ENCODE results near the gene PMM2.
"Not testable (repeated sequence)": the region's sequence is repeated elsewhere in the genome, so short reads cannot be mapped to it uniquely, and the experiment has no call there.

PMM2 gene

DNA sequence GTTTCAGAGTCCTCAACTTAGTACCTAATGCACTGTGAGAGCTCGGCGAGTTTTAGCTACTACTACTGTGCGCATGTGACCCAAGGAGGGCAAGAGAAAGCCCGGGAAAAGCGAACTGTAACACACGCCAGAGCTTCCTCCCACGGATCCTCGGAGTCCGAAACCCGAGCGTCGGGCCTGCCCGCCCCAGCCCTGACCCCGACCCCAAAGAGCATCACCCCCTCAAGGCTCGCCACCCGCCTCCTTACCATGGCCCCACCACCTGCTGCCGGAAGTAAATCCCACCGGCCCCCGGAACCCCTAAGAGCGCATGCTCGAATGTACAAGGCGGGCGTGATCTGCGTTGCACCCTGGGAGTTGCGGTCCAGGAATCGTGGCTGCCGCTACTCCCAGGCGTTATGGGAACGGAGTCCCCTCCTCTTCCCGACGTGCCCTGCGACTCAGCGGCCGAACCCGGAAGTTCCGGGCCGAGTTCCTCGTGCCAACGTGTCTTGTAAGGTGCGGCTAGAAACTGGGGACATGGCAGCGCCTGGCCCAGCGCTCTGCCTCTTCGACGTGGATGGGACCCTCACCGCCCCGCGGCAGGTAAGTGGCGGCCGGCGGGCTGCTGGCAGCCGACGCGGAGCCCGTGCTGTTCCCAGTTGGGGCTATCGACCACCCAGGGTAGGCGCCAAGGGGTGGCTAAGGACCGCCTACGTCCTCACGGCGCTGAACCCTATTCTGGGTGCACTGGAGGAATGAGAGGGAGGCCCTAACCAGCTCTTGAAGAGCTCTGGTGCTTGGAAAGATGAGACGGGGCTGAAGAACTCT, at the start of gene PMM2, which contains the start of gene TMEM186:
Gene PMM2, plus strand, starts transcription at position 476 of the 810 bp plus-strand sequence. Its CDS starts 44 bp downstream, at position 520.
Gene TMEM186, minus strand, starts transcription at position 276 of the 810 bp plus-strand sequence. Its CDS starts 25 bp downstream, at position 251.
- peak; percentile 99 for DNase-seq

DNA sequence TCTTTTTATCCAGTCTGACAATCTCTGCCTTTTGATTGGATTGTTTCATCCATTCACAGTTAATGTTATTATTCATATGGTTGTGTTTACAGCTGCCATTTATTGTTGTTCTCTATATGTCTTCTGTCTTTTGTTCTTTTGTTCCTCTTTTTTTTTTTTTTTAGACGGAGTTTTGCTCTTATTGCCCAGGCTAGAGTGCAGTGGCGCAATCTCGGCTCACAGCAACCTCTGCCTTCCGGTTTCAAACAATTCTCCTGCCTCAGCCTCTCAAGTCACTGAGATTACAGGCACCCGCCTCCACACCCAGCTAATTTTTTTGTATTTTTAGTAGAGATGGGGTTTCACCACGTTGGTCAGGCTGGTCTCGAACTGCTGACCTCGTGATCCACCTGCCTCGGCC, 48.7 kb upstream of the PMM2 start:
- DNase-seq: not testable (repeated sequence)

DNA sequence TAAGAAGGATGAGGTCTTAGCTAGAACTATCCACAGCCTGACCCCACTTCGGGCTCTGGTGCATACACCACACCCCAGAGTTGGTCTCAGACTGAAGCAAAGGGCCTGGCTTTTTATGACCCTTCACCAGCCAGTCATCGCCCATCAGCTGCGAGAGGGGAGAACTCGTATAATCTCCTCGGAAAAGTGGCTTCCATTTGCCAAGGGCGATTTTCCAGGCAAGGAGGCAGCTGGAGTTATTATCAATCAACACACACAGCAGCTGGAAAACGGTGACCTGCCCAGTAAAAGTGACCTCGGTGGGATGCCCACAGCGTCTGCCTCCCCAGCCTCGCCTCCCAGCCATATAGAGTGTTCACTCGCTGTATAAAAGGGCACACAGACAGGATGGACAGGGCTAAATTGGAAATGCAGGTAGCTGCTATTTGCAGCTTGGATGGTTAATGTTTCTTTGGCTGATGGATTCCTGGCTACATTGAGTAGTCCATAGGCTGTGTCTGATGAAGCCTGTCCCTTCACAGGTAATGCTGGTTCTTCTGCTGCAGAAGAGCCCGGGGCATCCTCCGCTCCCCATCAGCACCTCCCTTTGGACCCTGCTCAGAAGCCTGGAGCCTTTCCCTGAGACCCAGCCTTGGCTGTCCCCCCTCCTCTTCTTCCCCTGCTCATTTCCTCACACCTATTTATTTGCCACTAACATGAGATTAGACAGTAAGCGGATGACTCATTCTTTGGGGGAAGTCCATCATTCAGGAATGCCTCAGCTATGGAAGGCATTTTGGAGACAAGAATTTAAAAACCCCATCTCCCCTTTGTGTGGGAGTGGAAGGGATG, 45.9 kb upstream of the PMM2 start:
- DNase-seq: no peak

DNA sequence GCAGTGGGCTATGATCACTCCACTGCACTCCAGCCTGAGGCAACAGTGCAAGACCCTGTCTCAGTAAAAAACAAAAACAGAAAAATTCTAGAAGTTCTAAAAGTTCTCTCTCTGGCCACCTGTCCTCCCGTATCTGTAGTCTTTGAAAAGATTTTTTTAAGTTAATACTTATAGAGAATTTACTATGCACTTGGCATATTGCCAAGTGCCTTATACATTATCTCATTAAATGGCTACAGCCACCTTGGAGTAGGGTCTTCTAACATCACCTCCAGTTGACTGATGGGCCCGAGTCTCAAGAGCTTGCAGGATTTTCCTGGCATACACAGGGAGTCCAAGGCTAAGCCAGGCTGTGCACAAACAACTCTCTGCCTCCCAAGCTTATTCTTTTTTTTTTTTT, 44.9 kb upstream of the PMM2 start:
- DNase-seq: peak; percentile 12

DNA sequence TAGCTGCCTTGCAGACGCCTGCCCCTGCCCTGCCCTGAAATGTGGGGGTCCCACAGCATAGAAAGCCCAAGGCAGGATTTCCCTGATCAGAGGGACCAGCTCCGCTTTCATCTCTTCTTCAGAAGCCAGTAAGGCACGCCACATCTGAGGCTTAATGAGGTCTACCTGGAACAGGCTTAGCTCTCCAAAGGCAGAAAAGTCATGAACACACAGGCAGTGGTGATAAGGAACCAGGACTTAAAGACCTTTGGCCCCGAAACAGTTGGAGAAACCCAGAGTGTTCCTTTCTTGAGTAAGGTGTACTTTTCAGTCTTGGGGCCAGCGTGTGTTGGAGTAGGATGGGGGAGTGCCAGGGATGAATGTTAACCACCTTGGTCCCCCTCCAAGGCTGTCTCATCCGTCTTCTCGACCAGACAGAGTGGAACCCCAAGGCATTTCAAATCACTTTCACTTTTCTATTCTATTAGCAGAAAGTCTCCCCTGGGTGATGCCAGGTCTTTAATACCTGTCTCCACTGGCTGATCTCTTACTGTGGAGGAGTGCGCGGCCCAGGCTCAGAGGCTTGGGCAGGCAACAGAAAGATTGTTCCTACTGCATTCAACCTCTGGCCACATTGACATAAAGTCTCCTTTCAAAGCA, 44.1 kb upstream of the PMM2 start:
- no peak for DNase-seq

DNA sequence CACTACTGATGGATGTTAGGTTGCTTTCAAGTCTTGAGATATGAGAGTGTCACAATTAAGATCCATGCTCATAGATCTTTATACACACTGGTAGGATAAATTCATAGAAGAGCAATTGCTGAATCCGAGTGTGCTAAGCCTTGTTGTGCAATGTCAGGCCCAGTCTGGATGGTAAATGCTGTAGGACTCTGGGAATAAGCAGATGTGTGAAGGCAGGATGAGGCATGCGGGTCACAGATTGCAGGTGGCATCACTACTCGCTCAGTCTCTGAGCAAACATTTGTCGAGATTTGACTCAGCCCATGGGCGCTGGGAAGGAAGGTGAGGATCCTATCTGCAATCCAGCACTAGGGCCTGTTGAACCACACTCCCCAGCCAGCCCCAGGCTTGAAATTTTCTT, 40.9 kb upstream of the PMM2 start:
- DNase-seq: no peak

DNA sequence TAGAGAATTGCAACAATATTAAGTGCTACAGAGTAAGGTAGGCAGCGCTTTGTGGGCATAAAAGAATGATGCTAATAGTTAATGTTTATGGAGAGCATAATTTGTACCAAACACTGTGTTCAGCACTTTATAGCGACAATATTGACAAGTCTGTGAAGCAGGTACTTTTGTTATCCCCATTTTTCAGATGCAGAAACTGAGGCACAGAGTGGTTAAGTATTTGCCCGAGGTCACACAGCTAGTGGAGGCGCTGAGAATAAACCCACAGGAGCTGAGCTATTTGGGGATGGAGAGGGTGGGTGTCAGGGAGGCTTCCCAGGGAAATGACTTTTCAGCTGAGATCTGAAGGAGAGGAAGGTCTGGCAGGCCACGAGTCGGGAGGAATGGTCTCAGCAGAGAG, 39.6 kb upstream of the PMM2 start:
- no peak for DNase-seq

DNA sequence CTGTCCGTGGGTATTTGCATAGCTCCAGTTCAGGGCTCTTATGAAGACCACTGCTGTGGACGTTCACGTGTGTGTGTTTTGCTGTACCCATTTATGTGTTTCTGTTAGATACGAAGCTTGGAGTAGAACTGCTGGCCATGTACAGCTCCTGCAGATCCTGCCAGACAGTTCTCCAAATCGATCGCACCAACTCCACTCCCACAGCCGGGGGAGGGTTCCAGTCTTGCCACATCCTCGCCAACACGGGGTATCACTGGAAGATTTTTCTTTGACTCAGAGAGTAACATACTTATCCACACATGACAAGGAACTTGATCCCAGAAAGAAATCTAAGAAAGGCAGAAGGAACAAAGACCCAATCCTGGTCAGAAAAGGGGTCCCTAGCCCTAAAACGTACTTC, 37.6 kb upstream of the PMM2 start:
- no peak for DNase-seq

DNA sequence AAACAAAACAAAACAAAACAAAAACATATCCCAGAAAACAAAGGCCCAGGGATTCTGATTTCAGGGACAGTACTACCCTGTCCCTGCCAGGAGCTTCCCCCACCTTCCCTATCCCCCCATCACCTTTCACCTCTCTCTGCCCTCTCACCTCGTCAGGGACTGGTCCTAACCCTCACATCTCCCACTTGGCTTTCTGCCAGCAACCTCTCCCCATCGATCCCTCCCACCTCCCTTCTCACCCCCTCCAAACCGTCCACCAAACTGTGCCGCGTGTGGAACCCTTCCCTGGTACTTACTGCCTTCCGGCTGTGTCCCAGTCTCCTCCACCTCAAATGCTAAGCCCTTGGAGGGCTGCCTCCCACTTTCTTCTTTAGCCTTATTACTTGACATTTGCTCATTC, 36.6 kb upstream of the PMM2 start:
- no peak for DNase-seq

DNA sequence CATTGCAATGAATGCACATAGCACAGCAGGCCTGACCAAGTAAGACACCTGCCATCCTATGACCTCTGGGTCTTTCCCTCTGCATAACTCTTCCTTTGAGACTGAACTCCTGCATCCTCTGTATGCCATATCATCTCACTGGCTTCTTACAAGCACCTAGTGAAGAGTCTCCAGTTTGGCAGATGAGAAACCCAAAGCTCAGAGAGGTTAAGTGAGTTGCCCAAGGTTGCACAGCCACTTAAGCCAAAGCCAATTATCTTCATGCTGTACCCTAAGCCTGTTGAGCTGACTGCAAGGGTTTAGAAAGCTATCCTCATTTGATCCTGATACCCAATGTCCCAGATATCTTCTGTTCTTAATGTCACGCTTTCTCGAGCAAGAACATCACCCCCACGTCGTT, 35.4 kb upstream of the PMM2 start:
- DNase-seq: no peak

DNA sequence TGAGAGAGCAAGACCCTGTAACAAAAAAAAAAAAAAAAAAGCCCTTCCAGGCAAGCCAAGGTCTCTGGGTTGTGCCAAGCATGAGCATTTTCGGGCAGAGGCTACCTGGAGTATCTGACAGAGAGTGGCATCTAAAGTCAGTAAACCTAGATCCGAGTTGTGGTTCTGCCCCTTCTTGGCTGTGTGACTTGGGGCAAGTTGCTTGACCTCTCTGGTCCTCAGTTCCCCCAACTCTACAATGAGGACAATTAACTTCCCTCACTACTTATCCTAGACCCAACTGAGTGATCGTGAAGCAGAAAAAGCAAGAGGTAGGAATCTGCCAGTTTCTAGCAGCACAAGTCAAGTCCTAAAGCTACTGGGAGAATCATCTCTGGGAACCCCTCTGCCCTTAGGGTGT, 34.6 kb upstream of the PMM2 start:
- no peak for DNase-seq

DNA sequence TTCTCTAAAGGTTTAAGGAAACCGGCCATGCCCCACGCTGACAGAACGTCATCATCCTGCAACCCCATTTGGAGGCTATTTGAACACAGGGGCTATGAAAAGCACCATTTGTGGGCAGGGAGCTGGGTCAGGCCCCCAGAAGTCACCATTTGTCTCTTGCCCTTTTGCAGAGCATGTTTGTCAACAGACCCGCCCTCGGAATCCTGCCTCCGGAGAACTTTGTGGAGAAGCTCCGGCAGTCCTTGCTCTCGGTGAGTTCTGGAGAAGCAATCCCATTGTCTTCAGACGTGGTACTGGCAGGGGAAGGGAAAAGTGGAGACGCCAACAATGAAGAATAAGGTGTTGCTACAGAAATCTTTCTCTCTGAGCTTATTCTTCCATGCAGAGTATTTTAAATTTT, 33.7 kb upstream of the PMM2 start:
- no peak for DNase-seq

DNA sequence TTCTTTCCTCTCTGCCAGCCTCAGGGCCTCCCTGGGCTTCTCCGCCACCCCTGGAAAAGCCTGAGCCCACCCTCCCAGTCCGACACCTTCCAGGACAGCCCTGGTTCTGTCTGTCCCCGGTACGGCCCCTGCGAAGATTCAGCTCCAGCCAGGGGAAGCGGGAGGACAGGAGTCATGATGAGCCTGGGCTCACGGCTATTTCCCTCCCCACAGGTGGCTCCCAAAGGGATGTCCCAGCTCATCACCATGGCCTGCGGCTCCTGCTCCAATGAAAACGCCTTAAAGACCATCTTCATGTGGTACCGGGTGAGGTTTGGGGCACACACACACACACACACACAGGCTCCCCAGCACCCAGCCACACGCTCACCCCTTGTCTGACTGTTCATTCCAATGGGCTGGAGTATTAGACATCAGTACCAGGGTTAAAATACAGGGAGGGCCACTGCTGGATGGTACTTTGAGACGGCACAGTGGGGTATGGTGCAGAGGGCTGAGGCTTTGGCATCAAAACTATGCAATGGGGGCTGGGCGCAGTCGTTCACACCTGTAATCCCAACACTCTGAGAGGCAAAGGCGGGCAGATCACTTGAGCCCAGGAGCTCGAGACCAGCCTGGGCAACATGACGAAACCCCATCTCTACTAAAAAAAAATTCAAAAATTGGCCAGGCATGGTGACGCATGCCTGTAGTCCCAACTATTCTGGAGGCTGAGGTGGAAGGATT, 33.0 kb upstream of the PMM2 start:
- no peak for DNase-seq

DNA sequence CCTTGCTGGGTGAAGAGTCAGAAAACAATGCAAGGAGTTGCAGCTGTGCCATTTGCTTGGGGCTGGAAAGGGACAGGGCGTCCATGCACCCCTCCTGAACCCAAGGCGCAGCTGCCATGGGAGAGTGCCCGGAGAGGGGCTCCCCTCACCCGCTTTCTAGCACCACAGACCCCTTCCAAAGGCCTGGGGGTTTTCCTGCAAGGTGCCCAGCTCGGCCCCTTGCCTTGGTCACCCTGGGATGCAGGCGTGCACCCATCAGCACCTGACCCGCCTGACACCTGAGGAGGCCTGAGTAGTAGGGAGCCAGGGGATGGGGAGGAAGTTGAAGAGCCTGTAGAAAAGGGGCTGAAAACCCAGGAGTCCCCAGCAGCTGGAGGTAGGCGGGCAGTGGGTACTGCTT, 30.5 kb upstream of the PMM2 start:
- no peak for DNase-seq

DNA sequence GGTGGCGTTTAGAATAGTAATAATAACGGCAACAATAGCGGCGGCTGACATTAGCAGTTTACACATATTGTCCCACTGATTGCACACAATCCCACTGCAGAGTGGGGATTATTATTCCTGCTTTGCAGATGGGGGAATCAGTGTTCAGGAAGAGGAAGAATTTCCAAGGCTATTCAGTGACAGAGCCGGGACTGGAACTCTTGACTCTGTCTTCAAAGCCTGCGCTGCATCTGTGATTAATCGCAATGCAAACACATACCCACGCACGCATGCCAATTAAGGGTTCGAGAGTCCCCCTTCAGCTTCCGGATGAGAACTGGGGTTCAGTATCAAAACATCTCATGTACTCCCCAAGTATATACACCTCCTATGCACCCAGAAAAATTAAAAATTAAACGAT, 29.4 kb upstream of the PMM2 start:
- no peak for DNase-seq

DNA sequence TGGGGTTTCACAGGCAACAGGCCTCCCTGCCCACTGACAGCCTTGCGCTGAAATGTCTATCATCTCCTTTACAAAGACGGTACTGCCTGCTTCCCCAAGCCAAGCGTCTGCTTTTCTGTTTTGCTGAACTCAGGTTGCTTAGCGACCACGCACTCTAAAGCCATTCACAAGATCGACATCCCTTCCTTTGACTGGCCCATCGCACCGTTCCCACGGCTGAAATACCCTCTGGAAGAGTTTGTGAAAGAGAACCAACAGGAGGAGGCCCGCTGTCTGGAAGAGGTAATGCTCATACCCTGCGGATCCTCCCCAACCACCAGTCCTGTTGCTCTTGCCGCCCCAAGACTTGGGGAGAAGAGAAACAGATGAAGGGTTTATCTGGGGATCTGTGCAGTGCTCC, 28.9 kb upstream of the PMM2 start:
- DNase-seq: no peak

DNA sequence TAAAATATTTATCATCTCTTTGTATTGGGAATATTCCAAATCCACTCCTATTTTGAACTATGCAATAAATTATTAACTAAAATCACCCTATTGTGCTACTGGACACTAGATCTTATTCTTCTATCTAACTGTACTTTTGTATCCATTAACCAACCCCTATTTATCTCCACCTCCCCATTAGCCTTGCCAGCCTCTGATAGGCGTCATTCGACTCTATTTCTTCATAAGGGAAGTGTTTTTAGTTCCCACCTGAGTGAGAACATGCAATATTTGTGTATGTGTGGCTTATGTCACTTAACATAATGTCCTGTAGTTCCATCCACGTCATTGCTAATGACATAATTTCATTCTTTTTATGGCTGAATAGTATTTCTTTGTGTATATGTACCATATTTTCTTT, 24.1 kb upstream of the PMM2 start:
- DNase-seq: no peak

DNA sequence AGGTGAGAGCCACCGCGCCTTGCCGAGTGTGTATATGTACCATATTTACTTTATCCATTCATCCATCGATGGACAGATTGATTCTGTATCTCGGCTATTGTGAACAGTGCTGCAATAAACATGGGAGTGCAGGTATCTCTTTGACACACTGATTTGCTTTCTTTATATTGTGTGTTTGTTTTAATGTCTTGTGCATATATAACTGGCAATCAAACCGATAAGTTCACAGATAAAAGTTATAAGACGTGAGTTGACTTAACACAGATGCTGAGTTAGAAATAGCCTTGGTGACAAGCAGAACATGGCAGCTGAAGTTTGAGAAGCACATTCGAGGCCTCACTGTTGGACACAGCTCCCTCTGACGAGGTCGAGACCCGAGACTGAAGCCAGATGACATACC, 23.4 kb upstream of the PMM2 start:
- no peak for DNase-seq

DNA sequence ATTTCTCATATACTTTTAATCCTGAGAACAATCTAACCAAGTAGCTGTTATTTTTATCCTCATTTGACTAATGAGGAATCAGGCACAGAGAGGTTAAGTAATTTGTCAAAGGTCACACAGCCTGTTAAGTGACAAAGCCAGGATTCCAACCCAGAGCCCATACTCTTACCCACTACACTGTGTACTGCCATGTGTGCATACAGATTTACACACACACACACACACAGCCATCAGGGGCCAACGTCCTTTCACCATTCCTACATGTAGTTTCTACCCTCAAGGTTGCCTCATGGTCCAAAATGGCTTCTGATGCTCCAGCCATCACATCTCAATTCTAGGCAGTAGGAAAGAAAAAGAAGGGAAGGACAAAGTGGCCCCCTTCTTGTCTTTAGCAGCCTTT, 22.3 kb upstream of the PMM2 start:
- DNase-seq: no peak

DNA sequence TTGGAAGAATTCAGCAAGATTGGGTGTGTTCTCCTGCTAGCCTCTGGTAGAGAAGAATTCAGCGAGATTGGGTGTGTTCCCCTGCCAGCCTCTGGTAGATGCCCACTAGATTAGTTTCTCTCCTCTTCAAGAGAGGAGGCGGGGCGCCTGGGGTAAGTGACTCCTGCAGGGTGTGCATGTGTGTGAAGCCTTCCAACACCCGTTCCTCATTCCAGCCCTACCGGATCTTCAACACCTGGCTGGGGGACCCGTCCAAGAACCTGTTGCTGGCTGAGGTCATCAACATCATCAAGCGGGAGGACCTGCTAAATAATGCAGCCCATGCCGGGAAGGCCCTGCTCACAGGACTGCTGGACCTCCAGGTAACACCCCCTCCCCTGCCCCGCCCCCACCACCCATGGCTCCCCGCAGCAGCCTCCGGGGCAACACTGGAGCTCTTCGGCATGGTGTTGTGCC, 21.5 kb upstream of the PMM2 start:
- DNase-seq: peak; percentile 55

DNA sequence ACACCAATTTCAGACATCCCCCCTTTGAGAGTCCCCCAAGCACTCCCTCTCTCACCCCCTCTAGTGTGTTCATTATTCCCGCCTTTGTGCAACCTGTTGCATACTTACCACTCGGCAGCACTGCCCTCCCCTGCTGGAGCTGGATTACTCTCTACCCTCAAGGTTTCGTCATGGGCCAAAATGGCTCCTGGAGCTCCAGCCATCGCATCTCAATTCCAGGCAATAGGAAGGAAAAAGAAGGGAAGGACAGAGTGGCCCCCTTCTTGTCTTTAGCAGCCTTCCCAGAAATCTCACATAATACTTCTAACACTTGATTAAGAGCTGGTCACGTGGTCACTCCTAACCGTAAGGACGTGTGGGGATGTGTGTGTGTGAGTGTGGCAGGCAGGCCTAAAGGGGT, 20.4 kb upstream of the PMM2 start:
- no peak for DNase-seq

DNA sequence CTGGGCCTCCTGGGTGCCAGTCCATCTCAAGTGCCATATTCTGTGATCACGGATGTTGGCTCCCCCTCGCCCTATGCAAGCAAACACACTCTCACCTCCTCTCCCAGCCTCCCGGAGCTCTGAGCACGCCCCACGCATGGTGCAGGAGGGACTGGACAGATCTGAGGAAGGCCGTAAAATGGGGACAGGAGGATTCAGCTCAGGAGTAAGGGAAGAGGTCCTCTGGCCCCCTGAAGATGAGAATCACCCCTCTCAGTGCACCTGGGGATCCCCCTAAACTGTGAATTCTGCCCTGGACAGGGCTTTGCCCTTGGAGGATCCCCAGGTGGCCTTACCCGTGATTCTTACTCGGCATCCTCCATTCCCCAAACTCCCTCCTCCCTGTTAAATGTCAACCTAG, 15.8 kb upstream of the PMM2 start:
- DNase-seq: no peak

DNA sequence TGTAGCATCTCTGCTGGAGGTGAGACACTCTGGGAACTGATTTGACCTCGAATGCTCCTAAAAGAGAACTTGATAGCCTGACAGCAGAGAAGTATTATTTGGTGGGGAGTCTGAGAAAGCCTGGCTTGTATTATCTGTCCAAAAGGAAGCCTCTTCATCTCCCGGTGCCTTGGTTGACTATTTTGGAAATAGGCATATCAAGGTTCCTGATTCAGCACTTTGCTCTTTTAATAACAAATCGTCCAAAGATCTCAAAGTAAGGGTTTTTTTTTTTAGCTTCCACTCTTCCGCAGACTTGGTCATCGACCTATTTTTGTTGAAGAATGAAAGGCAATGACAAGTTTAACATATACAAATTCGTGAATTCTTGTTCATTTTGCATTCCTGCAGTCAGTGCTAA, 15.0 kb upstream of the PMM2 start:
- no peak for DNase-seq
